Measurements from ENCODE around the gene MAST2.

Gene MAST2

GRCh38 chr1:45908611-45909140 lies 105.3 kb downstream of the MAST2 start:
- TF ChIP-seq TSHZ2 (CRISPR knock-in tag; IDR thresholded peaks at IDR 0.05), result no peak
- TF ChIP-seq CSRNP3 (CRISPR knock-in tag; IDR thresholded peaks at IDR 0.05), result no peak
- TF ChIP-seq ESRRG (CRISPR knock-in tag; IDR thresholded peaks at IDR 0.05), result no peak
- no peak for TF ChIP-seq BACH2 (CRISPR knock-in tag; IDR thresholded peaks at IDR 0.05; ENCODE audit: borderline replicate concordance)
- TF ChIP-seq ZNF565 (CRISPR knock-in tag; conservative IDR thresholded peaks at IDR 0.05; ENCODE audit: low read depth), result no peak
- ATAC-seq, result no peak

- TF ChIP-seq ARNTL (CRISPR knock-in tag; IDR thresholded peaks at IDR 0.05; ENCODE audit: borderline replicate concordance, low read depth) (no peak), POU6F1 (CRISPR knock-in tag; IDR thresholded peaks at IDR 0.05; ENCODE audit: borderline replicate concordance, low read depth) (no peak), PATZ1 (CRISPR knock-in tag; IDR thresholded peaks at IDR 0.05; ENCODE audit: borderline replicate concordance) (no peak), ZFP30 (CRISPR knock-in tag; IDR thresholded peaks at IDR 0.05) (no peak), ZFP3 (CRISPR knock-in tag; IDR thresholded peaks at IDR 0.05) (no peak)
- no peak for ATAC-seq
Observed at GRCh38 chr1:45911634-45912033, 108.2 kb downstream of the MAST2 start.

- peak; percentile 92 for ATAC-seq
- TF ChIP-seq TOX (CRISPR knock-in tag; IDR thresholded peaks at IDR 0.05; ENCODE audit: borderline replicate concordance), result peak; percentile 49; the same call in 1 of the 2 replicates
- TF ChIP-seq ZNF565 (CRISPR knock-in tag; conservative IDR thresholded peaks at IDR 0.05; ENCODE audit: low read depth), result no peak
- TF ChIP-seq CSDC2 (CRISPR knock-in tag; IDR thresholded peaks at IDR 0.05), result no peak
- TF ChIP-seq PPARA (CRISPR knock-in tag; IDR thresholded peaks at IDR 0.05; ENCODE audit: borderline replicate concordance), result no peak
- TF ChIP-seq POU6F1 (CRISPR knock-in tag; IDR thresholded peaks at IDR 0.05; ENCODE audit: borderline replicate concordance, low read depth), result no peak
- TF ChIP-seq TCF4 (CRISPR knock-in tag; IDR thresholded peaks at IDR 0.05; ENCODE audit: borderline replicate concordance), result peak; percentile 59; the same call in 1 of the 2 replicates
- no peak for TF ChIP-seq PATZ1 (CRISPR knock-in tag; IDR thresholded peaks at IDR 0.05; ENCODE audit: borderline replicate concordance)
- no peak for TF ChIP-seq ISL1 (CRISPR knock-in tag; IDR thresholded peaks at IDR 0.05)
- TF ChIP-seq CSRNP3 (CRISPR knock-in tag; IDR thresholded peaks at IDR 0.05), result no peak
- no peak for TF ChIP-seq ZNF70 (CRISPR knock-in tag; IDR thresholded peaks at IDR 0.05)
- TF ChIP-seq ZC3H10 (CRISPR knock-in tag; IDR thresholded peaks at IDR 0.05), result no peak
- TF ChIP-seq OSR1 (CRISPR knock-in tag; IDR thresholded peaks at IDR 0.05), result no peak
- TF ChIP-seq CREB5 (CRISPR knock-in tag; IDR thresholded peaks at IDR 0.05; ENCODE audit: low read depth), result peak; percentile 55; the same call in 1 of the 2 replicates
- TF ChIP-seq ESRRG (CRISPR knock-in tag; IDR thresholded peaks at IDR 0.05), result no peak
Observed at GRCh38 chr1:45913183-45913683, 109.8 kb downstream of the MAST2 start.

Measured in SK-N-SH treated with all-trans-retinoic acid at 6 μM for 48 hours (cell line).